Lung microvascular endothelial cell (primary cell): ENCODE results near the gene FANCI. TPM values are rescaled to one million over a fixed set of nuclear protein-coding genes. Genes with fewer than 3 reads are reported as not detected.

ENCODE experiments used
- DNase-seq, 2 donors: peaks; one replicate each; pipeline versions ENCODE4 v3.0.0 to v3.0.0-alpha.2; 2010; ENCODE audit warnings: low read depth in 2 of 2
- total RNA-seq: library from RNA; depleted of rRNA; stranded (reverse); fragments of >200 nt; gene quantifications from 2 replicates; pipeline ENCODE4 v1.2.1, GENCODE V29; 2014

The FANCI gene
- total RNA-seq, 1 donor from 2014 or later: 9.7 TPM

DNA sequence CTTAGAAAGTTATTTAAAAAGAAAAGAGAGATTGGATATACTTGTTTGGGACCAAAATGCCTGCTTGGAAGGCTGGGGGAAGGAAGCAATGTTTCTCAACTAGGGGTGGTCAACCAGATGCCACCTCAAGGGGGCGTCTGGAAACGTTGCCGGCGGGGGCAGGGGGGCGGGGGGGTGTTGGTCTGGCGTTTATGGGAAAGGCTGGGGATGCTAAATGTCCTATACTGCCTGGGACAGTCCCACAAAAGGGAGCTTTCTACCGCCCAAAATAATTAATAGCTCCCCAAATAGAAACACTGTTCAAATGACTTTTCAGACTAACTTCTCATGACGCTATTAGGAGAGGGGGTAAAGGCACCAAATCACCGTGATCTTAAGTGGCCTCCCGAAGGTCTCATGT is 88.7 kb downstream of the FANCI start:
- DNase-seq: peak; percentile 45 to 49

DNA sequence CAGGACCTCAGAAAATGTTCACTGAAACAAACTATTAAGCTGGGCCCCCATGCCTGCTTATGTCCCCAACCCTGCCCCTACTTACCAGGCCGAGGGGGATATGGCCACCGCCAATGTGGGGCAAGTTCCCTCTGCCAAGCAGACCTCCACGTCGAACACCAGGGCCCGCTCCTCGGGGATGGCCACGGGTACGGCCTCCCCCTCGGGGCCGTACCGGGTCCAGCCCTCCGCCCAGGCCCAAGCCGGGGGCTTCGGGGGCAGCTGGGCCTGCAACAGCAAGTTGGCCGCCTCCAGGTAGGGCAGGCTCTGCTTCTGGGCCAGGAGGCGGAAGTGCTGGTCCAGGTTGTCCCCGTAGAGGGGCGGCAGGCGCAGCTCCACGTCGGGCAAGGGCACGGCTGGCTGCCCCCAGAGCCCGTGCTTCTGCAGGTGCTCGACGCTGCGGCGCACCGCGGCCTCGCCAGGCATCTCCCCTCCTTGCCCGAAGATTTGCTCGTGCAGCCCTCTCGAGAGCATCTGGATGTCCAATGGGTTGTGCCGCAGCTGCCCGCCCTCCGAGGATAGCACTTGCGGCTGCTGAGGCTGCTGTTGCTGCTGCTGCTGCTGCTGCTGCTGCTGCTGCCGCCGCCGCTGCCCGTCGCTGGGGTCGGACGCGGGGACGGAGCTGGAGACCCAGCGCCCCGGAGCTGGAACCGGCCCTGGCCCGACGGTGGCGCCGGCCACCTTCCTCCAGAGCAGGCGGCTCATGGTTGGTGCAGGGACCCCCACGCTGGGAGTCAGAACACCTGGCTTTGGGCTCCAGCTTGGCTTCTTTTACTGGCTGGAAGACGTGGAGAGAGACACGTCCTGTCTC is 89.5 kb downstream of the FANCI start:
- DNase-seq: no peak

DNA sequence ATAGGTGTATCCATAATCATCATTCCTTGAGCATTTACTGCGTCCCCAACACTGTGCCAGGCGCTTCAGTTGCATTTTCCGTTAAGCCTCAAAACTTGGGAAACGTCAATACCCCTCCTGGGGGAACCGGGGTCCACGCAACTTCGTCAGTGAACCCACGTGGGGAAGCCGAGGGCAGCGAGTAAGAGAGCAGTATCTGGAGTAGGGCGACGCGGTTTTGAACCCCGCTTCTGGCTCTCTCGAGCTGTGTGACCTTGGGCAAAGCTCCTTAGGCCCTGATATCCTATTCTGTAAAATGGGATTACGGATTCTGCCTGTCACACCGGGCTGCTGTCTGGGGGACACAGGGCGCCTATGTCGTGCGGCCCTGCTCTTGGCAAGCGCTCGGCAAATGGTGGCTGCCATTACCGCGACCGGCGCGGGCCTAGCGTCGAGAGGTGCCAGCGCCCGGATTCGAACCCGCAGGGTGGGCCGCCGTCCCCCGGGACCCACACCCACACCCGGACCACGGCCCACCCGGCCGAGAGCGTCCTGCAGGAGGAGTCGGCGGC is 90.3 kb downstream of the FANCI start:
- DNase-seq: no peak

DNA sequence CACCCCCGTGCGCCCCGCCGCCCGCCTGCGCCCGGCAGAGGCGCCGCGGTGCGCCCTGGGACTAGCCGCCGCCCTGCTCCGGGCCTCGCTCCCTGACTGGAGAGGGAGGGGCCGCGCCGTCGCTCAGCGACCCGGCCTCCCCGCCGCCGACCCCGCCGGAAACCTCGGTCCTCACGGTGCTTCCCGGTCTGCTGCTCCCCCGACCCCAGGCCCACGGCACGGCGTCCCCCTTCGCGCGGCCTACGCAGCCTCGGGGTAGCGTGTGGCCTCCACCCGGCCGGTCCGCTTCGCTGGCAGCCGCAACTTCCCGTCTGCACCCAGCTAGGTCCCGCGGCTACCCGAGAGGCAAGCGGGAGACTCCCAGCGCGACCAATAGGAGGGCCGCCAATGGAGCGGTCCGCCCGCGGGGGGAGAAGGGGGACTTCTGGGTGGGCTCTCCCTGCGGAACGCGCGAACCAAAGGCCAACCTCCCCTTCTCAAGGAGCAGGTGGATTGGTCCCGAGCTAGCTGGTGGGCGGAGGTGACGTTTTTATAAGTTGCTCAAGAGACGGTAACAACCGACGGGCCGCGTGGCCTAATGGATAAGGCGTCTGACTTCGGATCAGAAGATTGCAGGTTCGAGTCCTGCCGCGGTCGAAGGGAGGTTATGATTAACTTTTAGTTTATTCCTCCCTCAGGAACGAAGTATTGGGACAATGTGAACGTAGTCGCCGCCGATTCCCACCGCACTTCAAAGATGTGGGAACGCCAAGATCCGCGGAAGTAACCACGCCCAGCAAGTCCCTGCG is 90.9 kb downstream of the FANCI start, which contains the start of gene POLG:
POLG (minus strand) TSS at position 315 of the 788 bp plus-strand sequence. CDS start 1,070 bp downstream, outside the sequence.
- DNase-seq: peak; percentile 100

DNA sequence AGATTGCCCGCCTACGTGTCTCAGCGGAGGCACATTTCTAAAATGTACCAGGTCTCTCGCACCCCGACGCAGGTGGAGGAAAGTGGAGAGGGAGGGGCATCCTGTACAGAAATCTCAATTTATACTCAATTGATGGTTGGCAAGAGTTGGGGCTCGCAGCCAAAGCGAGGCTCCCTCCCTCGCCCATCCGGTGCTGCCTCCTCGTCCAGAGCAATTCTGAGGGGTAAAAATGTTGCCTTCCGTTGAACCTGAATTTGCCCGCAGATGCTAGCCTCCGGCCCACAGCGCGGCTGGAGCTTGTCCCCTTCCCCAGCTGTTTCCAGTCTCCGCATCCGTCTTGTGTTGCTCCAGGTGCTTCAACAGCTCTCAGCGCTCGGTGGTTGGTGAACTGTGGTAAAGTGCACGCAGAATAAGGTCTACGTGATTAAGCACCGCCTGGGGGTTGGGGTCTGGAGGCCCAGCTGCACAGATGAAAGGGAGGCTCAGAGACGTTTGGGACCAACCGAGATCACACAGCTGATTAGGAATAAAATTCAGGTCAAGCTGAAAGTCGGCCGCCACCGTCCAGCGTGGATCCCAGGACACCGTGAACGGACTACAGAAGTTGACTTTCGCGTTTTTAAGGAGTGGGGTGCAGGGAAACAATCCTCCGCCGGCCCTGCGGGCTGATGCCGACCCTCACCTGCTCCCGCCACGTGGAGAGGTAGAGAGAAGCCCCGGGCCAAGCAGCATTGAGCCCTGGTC is 91.7 kb downstream of the FANCI start:
- peak; percentile 31 to 36 for DNase-seq

DNA sequence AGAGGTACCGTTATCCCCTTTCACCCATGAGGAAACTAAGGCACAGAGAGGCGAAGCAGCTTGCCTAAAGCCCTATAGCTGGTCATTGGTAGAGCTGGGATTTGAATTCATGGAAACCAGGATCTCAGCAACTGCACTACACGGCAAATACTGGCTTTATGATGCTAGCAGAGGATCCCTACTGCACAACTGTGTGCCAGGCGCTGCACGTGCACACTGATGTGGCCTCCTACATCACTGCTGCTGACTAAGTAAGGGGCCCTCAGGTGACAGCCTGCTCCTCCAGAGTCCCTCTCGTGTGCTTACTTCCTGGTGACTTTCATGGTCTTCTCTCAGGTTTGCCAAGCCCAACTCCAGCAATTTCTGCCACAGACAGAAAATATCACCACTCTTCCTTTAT is 94.3 kb downstream of the FANCI start:
- no peak for DNase-seq

DNA sequence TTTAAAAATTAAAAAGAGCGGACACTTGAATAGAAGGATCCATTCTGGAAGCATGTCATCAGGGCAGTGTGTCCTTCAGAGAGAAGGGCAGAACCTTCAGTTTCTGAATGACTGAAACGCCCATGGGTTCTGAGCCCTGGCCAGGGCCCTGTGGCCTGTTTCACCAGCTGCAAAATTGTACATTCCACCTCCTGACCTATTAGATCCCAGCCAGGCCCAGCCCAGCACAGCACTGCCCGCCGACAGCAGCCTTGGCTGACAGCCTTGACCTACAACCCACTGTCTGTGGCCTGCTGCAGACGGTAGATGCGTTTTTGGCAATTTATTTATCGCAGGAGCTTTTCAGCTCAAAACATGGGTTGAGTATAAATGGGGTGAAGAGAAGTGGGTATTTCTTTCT is 96.8 kb downstream of the FANCI start:
- DNase-seq: no peak

DNA sequence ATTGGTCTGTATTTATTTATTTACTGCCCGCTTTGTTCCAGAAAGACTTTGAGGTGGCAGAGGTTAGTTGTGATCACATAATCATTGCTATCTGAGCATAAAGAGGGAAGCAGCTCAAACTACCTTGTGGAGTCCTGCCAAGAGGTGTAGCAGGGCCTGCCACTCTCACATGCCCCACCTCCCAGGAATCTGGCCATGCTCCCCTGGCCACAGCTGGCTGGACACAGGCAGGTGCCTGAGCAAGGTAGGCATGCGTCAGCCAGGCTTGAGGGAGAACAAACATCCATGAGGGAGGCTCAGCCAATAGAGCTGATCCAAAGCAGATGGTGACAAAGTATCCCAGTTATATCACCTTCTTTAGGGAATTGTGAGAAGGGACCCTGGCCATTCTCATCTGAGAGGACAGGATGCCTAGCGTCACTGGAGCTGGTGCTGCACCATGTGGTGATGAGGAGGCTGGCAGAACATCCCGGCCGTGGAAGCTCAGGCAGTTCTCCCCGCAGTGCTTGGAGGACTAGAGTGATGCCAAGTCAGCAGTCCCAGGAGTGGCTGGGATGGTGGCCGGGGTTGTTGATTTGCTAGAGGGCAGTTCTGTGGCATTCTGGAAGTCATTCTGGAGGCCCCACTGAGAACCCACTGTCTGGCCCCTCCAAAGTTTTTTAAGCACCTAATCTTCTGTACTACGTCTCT is 97.7 kb downstream of the FANCI start:
- no peak for DNase-seq

DNA sequence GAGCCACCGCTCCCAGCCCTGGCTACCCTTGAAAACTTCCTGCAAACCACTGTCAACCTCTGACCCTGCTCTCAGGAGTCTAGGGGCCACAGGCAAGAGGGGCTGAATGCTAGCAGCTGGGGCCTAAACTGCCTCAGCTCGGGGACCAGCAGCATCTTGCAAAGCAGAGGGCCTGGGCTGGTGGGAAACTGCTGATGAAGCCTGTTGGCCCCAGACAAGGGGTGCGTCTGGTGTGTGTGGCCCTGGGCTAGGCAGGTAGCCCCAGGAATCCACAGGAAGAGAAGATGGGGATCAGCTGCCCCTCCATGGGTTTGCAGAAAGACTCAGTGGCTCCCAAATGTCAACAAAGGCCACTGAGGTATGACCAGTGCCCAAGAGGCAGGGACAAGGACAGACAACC is 99.1 kb downstream of the FANCI start:
- DNase-seq: no peak

DNA sequence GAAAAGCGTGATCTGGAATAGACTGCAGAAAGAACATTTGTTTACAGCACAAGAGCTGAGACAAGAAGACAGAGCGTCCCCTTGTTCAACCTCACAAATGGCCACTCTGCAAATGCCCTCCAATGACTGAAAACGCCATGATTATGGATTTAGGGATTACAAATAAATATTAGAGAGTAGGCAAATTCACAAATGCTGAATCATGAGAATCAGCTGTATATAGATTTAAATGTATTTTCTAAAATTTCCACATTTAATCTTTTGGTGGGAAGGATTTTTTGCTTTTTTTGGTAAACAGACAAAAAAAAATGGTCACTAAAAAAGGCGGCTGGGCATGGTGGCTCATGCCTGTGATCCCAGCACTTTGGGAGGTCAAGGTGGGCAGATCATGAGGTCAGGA is 101.5 kb downstream of the FANCI start:
- DNase-seq: no peak

DNA sequence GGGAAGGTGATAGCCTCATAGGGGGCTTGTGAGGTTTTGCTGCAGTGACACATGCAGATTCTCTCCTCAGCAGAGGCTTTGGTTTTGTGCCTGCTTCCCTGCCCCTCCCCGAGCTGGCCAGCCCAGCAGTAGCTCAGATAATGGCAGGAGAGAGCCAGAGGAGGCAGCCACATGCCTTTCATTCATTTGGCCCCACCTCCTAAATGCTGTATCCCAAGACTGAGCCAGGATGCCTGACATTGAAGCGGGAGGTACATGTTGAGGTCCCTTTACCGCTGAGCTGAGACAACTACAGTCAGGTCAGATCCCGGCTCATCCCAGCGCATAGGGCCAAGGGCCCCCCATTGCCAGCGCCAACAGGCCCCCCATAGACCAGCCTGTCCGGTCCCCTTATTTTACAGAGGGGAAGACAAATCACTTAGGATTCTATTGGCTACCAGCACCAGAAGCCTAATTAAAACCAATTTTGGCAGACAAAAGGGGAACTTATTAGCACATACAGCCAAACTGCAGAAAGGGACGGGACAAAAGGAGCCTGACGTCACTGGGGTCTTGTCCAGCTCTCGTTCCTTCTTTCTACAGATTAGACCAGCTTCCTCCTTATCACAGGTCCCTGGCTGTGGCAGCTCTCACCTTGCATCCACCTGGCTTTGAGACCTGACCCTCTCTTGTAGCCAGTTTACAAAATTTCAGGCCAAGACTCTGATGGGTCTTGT is 102.9 kb downstream of the FANCI start:
- DNase-seq: no peak

DNA sequence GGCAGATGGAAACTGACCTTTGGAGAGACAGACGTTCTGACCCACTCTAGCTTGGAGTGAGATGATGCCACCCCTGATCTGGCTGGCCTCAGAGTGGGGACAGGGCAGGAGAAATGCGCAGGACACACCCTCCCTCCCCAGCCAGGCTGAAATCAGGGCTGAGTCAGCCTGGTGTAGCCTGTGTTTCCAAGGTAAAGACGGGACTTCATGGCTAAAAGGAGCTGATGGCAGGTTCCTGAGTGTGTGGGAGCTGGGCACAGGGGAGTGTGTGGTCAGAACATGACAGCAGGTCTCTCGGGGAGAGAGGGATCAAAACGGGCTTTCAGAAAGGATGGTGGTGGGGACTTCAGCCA is 105.4 kb downstream of the FANCI start:
- no peak for DNase-seq

DNA sequence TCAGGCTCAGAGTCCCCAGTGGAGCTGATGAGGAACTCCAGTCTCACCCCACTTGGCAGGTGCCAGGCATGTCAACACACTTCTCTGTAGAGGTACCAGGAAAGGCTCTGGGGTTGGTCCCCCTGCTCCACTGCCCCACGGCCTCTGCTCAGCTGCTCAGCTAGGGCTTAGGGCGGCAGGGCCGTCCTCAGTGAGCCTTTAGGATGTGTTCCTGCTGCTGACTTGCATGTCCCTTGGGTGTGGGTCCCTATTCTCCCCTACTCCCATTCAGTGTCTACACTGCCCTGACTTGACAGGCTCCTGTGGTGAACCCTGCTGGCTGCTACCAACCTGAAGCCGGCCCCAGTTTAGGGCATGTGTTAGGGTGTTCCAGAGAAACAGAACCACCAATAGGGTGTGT is 108.7 kb downstream of the FANCI start:
- DNase-seq: no peak

DNA sequence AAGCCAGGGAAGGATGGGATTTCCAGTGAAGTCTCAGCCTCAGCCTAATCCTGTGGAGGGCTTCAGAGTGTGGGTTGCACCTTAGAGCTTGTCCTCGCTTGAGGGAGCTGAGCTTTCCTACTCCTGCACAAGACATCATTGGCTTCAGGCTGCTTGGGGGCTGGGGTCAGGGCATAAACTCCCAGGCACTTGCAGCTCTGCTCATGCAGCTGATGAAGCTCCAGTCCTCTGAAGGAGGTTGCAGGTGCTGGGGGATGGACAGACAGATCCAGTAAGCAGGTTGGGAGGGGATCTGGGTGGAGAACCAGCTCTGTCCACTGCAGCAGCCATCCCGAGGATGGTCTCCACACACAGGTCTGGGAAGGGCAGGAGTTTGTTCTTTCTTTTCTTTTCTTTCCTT is 110.2 kb downstream of the FANCI start:
- no peak for DNase-seq

DNA sequence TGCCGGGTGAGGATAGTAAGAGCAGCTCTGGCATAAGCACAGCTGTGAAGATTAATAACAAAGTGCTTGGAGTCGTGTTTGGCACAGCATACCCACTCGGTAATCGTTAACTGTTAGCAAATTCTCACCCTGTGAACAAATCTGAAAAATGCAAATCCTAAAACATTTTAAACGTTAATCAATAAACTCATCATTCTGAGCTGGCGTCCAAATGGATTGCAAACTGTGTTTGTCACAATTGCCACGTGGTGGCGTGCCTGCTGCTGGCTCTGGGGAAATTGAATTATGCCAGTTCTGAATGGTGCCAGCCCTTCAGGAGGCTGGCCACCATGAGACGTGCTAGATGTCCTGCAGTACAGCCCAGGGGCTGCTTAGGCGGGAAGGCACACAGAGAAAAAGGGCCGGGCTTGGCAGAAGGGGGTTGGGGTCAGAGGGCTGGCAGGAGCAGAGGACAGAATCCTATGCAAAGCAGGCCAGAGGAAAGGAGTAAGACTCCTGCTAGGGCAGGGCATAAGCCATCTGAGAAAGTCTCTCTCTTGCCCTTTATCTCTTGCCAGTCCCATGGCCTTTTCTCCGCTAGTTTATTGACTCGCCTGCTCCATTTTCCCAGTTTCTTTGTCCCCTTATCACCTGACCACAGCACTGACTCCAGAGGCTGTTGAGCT is 113.0 kb downstream of the FANCI start:
- DNase-seq: peak; percentile 26 to 47

DNA sequence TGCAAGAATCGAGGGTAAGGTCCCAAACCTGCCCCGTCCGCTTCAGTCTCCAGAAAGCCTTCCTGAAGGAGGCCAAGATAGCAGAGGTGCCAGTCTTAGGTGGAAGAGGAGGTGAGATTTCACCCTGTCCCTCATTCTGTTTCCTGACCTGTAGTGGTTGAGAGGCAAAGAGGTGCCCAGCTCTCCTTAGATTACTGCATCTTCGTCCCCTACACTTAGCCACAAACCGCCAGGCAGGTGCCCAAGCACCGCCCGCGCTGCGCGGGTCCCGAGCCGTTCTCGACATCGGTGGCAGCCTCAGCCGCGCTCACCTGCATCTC is 114.6 kb downstream of the FANCI start:
- DNase-seq: no peak

DNA sequence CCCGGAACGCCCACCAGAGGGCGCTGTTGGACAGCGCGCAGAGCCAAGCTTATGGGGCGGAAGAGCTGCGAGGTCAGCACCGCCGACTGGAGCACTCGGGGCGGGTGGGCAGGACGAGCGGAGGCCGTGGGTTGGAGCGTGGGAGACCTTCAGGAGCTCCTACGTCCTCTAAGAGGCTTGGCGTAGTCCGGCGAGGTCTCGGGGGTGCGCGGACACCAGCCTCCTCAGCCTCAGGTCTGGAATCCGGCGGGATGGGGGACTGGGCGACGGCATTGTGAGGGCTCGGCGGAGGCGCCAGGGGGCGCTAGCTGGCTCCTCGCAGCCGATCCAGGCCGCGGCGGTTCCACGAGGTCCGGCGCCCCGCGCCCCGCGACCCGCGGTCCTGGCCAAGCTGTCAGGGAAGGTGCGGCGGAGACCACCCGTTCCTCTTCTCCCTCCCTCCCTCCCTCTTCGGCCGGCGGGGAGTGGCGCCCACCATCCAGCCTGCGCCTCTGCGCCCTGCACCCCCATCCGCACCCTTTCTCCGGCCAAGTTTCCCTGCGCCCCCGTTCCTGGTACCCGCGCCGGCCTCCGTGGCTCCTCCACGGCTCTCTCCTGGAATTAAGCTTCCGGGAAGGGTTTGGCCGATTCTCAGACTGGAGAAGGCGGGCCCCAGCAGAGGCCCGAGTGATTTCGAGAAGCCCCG is 115.1 kb downstream of the FANCI start:
- DNase-seq: peak; percentile 77 to 84

DNA sequence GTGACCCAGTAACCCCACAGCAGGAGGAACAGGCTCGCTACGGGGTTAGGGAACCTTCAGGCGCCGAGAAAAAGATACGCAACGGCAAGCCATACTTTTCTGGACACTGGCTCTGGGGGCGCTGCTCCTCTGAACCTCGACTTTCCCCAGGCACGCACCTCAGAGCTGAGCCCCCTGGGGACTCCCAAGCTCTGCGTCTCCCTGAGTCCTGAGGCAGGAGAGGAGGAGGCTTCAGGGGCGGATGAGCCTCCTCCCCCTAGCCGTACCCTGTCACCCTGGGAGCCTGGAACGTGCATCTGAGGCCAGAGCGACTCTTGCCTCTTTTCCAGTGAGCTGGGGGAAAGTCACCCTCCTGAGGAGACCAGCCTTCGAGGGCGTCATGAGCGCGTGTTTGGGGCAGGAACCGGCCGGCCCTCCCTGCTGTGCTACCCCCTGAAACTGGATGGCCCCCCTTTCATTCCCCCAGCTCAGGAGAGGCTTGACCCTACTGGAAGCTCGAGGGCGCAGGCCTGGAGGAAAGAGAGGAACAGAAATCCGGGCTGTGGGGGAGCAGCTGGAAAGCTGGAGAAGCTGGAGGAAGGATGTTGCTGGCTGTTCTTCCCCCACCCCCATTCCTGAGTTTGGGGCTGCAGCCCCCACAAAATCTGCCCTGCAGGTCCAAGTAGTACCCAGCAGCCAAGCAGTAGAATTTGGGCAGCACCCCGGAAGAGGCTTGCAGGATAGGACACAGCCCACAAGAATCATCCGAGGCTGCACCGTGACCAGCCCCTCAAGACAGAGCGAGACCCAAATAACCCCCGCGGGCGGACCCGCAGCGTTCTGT is 115.9 kb downstream of the FANCI start:
- DNase-seq: no peak
